HCT116 (cell line): ENCODE data around the gene CISD3.

Experiments used
- EZH2 ChIP-seq: fragments of 200-600 bp; sonication (generic); IDR thresholded peaks from 2 replicates; pipeline ENCODE4 v1.6.1; 2017; ENCODE audit warnings: antibody characterized with exemption, mixed run types
- EZH2phosphoT487 ChIP-seq: fragments of 200-600 bp; IDR thresholded peaks from 2 replicates; pipeline ENCODE4 v1.6.1; 2018; ENCODE audit warnings: antibody characterized with exemption, borderline replicate concordance
- JUND ChIP-seq: IDR thresholded peaks from 2 replicates; pipeline ENCODE4 v1.6.1; 2012
- POLR2A ChIP-seq: IDR thresholded peaks from 2 replicates; pipeline ENCODE4 v1.7.0; 2011; ENCODE audit warnings: borderline replicate concordance; ENCODE audit not compliant: insufficient read depth, insufficient read length; ENCODE audit errors: extremely low read depth
- TF ChIP-seq, protein P1 (sequence below), 3 experiments: fragments of 200-600 bp in 1 of 3; sonication (generic) in 1 of 3; IDR thresholded peaks in 2 of 3; conservative IDR thresholded peaks in 1 of 3; 2 replicates each; pipeline ENCODE4 v1.5.1; 2012 to 2017; ENCODE audit warnings: low read depth in 2 of 3, low read length in 2 of 3, antibody characterized with exemption in 1 of 3, borderline replicate concordance in 1 of 3, control low read depth in 1 of 3, mild to moderate bottlenecking in 1 of 3, mixed read lengths in 1 of 3, mixed run types in 1 of 3, moderate library complexity in 1 of 3; ENCODE audit not compliant: insufficient read depth in 1 of 3

DNA sequence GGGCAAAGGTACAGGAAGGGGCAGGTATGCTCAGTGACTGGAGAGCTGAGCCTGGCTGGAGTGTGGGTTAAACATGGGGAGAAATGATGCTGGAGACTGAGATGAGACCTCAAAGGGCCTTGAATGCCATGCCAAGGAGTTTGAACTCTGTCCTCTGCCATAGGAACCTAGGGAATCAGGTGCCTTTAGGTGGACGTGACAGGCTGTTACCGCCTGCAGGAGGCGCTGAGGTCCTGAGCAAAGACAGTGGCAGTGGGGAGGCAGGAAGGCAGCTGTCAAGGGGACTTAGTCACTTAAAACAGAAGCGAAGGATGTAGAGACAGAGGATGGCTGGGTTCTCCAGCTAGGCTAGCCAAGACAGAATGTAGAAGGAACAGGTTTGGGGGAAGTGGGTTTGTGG lies 31.5 kb downstream of the CISD3 start:
- TF ChIP-seq, protein P1, sequence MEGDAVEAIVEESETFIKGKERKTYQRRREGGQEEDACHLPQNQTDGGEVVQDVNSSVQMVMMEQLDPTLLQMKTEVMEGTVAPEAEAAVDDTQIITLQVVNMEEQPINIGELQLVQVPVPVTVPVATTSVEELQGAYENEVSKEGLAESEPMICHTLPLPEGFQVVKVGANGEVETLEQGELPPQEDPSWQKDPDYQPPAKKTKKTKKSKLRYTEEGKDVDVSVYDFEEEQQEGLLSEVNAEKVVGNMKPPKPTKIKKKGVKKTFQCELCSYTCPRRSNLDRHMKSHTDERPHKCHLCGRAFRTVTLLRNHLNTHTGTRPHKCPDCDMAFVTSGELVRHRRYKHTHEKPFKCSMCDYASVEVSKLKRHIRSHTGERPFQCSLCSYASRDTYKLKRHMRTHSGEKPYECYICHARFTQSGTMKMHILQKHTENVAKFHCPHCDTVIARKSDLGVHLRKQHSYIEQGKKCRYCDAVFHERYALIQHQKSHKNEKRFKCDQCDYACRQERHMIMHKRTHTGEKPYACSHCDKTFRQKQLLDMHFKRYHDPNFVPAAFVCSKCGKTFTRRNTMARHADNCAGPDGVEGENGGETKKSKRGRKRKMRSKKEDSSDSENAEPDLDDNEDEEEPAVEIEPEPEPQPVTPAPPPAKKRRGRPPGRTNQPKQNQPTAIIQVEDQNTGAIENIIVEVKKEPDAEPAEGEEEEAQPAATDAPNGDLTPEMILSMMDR (IDR thresholded peaks at IDR 0.05 in 2 of 3, conservative IDR thresholded peaks at IDR 0.05 in 1 of 3; ENCODE audit: borderline replicate concordance in 1 of 3, insufficient read depth in 1 of 3, low read depth in 2 of 3, low read length in 2 of 3) = peak in 2 of 3 experiments; percentile 65 to 72; a peak in 5 of 6 replicates
- TF ChIP-seq POLR2A (no peak), JUND (no peak), EZH2 (no peak), EZH2phosphoT487 (no peak)
